Neural cell (in vitro differentiated cells): ENCODE measurements around the gene LTBP1.

Source experiments
- EZH2 ChIP-seq: fragments of 200-600, 300-800 bp; shearing (Covaris generic), sonication (generic); IDR thresholded peaks from 2 replicates; pipeline ENCODE4 v1.6.1; 2014; ENCODE audit warnings: antibody characterized with exemption, low read length, borderline replicate concordance, mild to moderate bottlenecking; ENCODE audit not compliant: insufficient read depth, poor library complexity, severe bottlenecking
- MXI1 ChIP-seq: fragments of 450-650 bp; conservative IDR thresholded peaks from 2 replicates; pipeline ENCODE4 v1.6.1; 2014; ENCODE audit warnings: antibody characterized with exemption, mild to moderate bottlenecking; ENCODE audit not compliant: poor library complexity, severe bottlenecking
- POLR2AphosphoS5 ChIP-seq: IDR thresholded peaks from 2 replicates; pipeline ENCODE4 v1.6.1; 2012
- RAD21 ChIP-seq: fragments of 450-650 bp; conservative IDR thresholded peaks from 2 replicates; pipeline ENCODE4 v1.6.1; 2014; ENCODE audit warnings: antibody characterized with exemption, mild to moderate bottlenecking, moderate library complexity
- SMC3 ChIP-seq: fragments of 450-650 bp; conservative IDR thresholded peaks from 2 replicates; pipeline ENCODE4 v1.6.1; 2014; ENCODE audit warnings: antibody characterized with exemption, mild to moderate bottlenecking, moderate library complexity; ENCODE audit not compliant: poor library complexity
- TAF1 ChIP-seq: IDR thresholded peaks from 2 replicates; pipeline ENCODE4 v1.6.1; 2012; ENCODE audit warnings: low read depth
- TF ChIP-seq, protein P1 (sequence below): fragments of 450-650 bp; IDR thresholded peaks from 2 replicates; pipeline ENCODE4 v1.5.1; 2014; ENCODE audit warnings: antibody characterized with exemption, mild to moderate bottlenecking, moderate library complexity; ENCODE audit not compliant: poor library complexity, severe bottlenecking

- no peak for TF ChIP-seq SMC3
- no peak for TF ChIP-seq EZH2
- TF ChIP-seq, protein P1, sequence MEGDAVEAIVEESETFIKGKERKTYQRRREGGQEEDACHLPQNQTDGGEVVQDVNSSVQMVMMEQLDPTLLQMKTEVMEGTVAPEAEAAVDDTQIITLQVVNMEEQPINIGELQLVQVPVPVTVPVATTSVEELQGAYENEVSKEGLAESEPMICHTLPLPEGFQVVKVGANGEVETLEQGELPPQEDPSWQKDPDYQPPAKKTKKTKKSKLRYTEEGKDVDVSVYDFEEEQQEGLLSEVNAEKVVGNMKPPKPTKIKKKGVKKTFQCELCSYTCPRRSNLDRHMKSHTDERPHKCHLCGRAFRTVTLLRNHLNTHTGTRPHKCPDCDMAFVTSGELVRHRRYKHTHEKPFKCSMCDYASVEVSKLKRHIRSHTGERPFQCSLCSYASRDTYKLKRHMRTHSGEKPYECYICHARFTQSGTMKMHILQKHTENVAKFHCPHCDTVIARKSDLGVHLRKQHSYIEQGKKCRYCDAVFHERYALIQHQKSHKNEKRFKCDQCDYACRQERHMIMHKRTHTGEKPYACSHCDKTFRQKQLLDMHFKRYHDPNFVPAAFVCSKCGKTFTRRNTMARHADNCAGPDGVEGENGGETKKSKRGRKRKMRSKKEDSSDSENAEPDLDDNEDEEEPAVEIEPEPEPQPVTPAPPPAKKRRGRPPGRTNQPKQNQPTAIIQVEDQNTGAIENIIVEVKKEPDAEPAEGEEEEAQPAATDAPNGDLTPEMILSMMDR = no peak
- TF ChIP-seq TAF1 = no peak
- TF ChIP-seq RAD21 = no peak
- no peak for TF ChIP-seq POLR2AphosphoS5
- no peak for TF ChIP-seq MXI1
Measured at GRCh38 chr2:33011373-33011772, 64.6 kb downstream of the LTBP1 start.
